ENCODE results near the gene GJB5. TPM values are rescaled to one million over a fixed set of nuclear protein-coding genes. Genes with fewer than 3 reads are reported as not detected.

The GJB5 gene
- total RNA-seq, 1 donor from 2014 or later, result 23.6 TPM

DNA sequence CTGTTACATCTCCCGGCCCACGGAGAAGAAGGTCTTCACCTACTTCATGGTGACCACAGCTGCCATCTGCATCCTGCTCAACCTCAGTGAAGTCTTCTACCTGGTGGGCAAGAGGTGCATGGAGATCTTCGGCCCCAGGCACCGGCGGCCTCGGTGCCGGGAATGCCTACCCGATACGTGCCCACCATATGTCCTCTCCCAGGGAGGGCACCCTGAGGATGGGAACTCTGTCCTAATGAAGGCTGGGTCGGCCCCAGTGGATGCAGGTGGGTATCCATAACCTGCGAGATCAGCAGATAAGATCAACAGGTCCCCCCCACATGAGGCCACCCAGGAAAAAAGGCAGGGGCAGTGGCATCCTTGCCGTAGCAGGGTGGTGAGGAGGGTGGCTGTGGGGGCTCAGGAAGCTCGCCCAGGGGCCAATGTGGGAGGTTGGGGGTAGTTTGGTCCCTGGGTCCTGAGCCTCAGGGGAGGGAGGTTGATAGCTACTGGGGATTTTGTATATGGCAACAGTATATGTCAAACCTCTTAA is 7.0 kb downstream of the GJB5 start:
- intact Hi-C loops (cut with DNase I), result no loop called here
- no peak overlapping the region for H3K27ac ChIP-seq
- no peaks in the 10 kb centered on the region for H3K9me3 ChIP-seq
- no peaks in the 10 kb centered on the region for H3K27me3 ChIP-seq
- DNase-seq (ENCODE audit: extremely low spot score in 2 of 2), result no peak
- no peaks in the 10 kb centered on the region for H3K36me3 ChIP-seq
- no peak overlapping the region for H3K4me3 ChIP-seq
- TF ChIP-seq, protein P1, sequence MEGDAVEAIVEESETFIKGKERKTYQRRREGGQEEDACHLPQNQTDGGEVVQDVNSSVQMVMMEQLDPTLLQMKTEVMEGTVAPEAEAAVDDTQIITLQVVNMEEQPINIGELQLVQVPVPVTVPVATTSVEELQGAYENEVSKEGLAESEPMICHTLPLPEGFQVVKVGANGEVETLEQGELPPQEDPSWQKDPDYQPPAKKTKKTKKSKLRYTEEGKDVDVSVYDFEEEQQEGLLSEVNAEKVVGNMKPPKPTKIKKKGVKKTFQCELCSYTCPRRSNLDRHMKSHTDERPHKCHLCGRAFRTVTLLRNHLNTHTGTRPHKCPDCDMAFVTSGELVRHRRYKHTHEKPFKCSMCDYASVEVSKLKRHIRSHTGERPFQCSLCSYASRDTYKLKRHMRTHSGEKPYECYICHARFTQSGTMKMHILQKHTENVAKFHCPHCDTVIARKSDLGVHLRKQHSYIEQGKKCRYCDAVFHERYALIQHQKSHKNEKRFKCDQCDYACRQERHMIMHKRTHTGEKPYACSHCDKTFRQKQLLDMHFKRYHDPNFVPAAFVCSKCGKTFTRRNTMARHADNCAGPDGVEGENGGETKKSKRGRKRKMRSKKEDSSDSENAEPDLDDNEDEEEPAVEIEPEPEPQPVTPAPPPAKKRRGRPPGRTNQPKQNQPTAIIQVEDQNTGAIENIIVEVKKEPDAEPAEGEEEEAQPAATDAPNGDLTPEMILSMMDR (IDR thresholded peaks at IDR 0.05), result no peak
- TF ChIP-seq POLR2AphosphoS5 (IDR thresholded peaks at IDR 0.05; ENCODE audit: insufficient read depth in 1 of 2, low read depth in 1 of 2), result no peak
- TF ChIP-seq POLR2A (IDR thresholded peaks at IDR 0.05), result no peak
- peaks cover 19% of the 10 kb centered on the region for H3K4me1 ChIP-seq

DNA sequence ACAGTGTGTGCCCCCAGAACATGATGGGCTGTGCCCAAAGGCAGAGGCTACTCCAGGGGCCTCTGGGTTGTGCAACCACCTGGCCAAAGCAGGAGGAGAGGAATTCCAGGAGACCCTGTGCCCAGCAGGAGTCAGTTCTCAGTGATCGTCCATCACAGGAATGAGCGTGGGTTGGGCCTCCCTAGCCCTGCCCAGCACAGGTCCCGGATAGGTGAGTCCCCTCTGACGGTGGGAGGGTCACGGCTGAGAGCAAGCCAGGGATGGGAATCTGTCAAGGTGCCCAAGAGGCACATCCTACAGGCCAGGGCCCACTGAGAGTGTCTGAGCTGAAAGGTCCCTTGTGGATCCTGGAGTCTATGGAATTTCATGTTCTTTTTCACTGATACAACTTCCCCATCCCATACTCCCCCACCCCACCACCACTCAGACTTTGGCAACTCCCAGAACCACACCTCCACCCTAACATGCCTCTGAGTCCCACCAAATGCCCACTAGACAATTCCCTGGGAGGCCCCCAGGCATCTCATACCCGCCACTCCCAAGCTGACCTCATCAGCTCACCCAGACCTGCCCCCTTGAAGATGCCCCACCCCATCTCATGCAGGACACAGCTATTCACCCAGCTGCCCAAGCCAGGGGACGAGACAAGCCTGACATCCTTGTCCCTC is 7.8 kb downstream of the GJB5 start:
- DNase-seq (ENCODE audit: extremely low spot score in 2 of 2), result no peak
- no peak overlapping the region for H3K4me3 ChIP-seq
- intact Hi-C loops (cut with DNase I), result no loop called here
- no peak overlapping the region for H3K27ac ChIP-seq
- H3K36me3 ChIP-seq, result no peaks in the 10 kb centered on the region
- no peaks in the 10 kb centered on the region for H3K27me3 ChIP-seq
- TF ChIP-seq POLR2A (IDR thresholded peaks at IDR 0.05) (no peak), POLR2AphosphoS5 (IDR thresholded peaks at IDR 0.05; ENCODE audit: insufficient read depth in 1 of 2, low read depth in 1 of 2) (no peak)
- TF ChIP-seq, protein P1 (IDR thresholded peaks at IDR 0.05), result no peak
- no peaks in the 10 kb centered on the region for H3K9me3 ChIP-seq
- H3K4me1 ChIP-seq, result peaks cover 12% of the 10 kb centered on the region

DNA sequence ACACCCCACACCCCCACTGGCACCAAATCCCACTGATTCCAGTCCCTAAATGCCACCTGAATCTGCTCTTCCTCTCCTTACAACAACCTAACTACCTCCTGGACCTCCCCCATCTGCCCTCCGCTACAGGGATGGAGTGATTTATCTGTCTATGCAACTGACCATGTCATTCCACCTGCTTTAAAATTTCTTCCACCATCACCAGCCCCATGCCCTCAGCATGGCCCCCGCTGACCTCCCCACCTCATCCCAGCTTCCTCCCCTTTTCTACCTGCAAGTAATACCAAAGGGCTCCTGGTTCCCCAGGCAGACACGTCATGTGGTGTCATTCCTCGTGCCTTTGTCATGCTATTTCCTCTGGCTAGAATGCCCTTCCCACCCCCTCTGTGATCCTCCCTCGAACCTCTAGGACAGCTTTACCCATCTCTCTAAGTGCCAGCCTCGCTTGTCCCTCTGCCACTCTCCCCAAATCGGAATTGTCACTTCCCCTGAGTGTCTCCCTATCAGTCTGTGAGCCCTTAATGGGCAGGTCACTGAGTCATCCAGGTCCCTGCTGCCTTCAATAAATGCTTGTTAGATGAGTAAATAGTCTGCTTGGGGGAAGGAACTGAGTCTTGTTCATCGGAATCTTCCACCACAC is 8.4 kb downstream of the GJB5 start:
- no peaks in the 10 kb centered on the region for H3K9me3 ChIP-seq
- H3K4me1 ChIP-seq, result peaks cover 5% of the 10 kb centered on the region
- intact Hi-C loops (cut with DNase I), result no loop called here
- H3K27ac ChIP-seq, result no peak overlapping the region
- DNase-seq (ENCODE audit: extremely low spot score in 2 of 2), result no peak
- H3K36me3 ChIP-seq, result no peaks in the 10 kb centered on the region
- no peak overlapping the region for H3K4me3 ChIP-seq
- no peaks in the 10 kb centered on the region for H3K27me3 ChIP-seq
- TF ChIP-seq POLR2AphosphoS5 (IDR thresholded peaks at IDR 0.05; ENCODE audit: insufficient read depth in 1 of 2, low read depth in 1 of 2) (peak in 1 of 2 donors; percentile 33), POLR2A (IDR thresholded peaks at IDR 0.05) (no peak)

- Histone ChIP-seq H3K27ac (no peak overlapping the region), H3K4me1 (no peaks in the 10 kb centered on the region), H3K27me3 (no peaks in the 10 kb centered on the region), H3K9me3 (no peaks in the 10 kb centered on the region), H3K4me3 (no peak overlapping the region), H3K36me3 (no peaks in the 10 kb centered on the region)
- DNase-seq (ENCODE audit: extremely low spot score in 2 of 2), result no peak
- intact Hi-C loops (cut with DNase I), result no loop called here
- TF ChIP-seq, protein P1 (IDR thresholded peaks at IDR 0.05), result no peak
- TF ChIP-seq POLR2AphosphoS5 (IDR thresholded peaks at IDR 0.05; ENCODE audit: insufficient read depth in 1 of 2, low read depth in 1 of 2), result no peak
- no peak for TF ChIP-seq POLR2A (IDR thresholded peaks at IDR 0.05)
Observed at GRCh38 chr1:34768856-34769255, 14.0 kb downstream of the GJB5 start.

DNA sequence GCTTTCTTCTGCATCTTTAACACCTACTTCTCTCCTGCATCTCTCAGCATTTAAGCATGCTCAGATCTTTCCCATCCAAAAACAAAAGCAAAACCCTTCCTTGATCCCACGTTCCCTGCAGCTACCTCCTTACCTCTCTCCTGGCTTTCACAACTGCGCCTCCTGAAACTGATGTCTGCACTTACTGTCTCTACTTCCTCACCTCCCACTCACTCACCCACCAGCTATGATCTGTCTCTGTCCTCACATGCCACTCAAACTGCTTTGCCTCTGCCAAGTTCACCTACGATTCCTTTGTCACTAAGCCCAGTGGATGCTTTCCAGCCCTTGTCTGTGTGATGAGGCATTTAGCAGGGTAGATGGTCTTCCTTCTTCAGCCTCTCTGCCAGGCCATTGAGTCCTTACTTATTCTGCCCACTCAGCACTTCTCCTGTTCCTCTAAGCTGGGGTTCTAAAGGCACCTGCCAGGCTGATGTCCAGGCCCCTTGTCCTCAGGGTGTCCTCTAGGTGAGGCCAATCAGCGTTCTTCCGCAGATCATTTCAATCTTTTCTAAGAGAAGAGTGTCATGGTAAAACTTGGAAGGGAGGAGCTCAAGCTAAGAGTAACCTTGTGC is 16.2 kb downstream of the GJB5 start:
- TF ChIP-seq, protein P1 (IDR thresholded peaks at IDR 0.05), result no peak
- no peak for TF ChIP-seq POLR2AphosphoS5 (IDR thresholded peaks at IDR 0.05; ENCODE audit: insufficient read depth in 1 of 2, low read depth in 1 of 2)
- TF ChIP-seq POLR2A (IDR thresholded peaks at IDR 0.05), result no peak
- no peaks in the 10 kb centered on the region for H3K36me3 ChIP-seq
- H3K4me1 ChIP-seq, result no peaks in the 10 kb centered on the region
- no peaks in the 10 kb centered on the region for H3K9me3 ChIP-seq
- H3K4me3 ChIP-seq, result no peak overlapping the region
- DNase-seq (ENCODE audit: extremely low spot score in 2 of 2), result no peak
- intact Hi-C loops (cut with DNase I), result no loop called here
- H3K27ac ChIP-seq, result no peak overlapping the region
- H3K27me3 ChIP-seq, result no peaks in the 10 kb centered on the region

Measured in vagina (tissue), 2 donors.